ENCODE results near the gene POLR3E. TPM values are rescaled to one million over a fixed set of nuclear protein-coding genes. Genes with fewer than 3 reads are reported as not detected.

POLR3E gene
- total and polyA plus RNA-seq, 2 donors (not counting 3 experiments of a cell fraction or from before 2014, with no cell fraction given) = 48.3 to 62.2 TPM

- H3K9me3 ChIP-seq (replicated peaks; ENCODE audit: control insufficient read depth, insufficient read depth, low read length) = no peaks in the 10 kb centered on the region
- H4K20me1 ChIP-seq (replicated peaks; ENCODE audit: control insufficient read depth, extremely low read depth, insufficient read depth, low read length) = no peaks in the 10 kb centered on the region
- no peak overlapping the region for H3K27ac ChIP-seq (ENCODE audit: insufficient read depth, low read depth, low read length)
- no peak overlapping the region for H3K9ac ChIP-seq (replicated peaks; ENCODE audit: extremely low read depth, insufficient read depth, low read length)
- dilution Hi-C loops (cut with MboI; ENCODE audit: extremely low pct_ligation_motif_present, low sequenced_read_pairs) = no loop called here
- no peaks in the 10 kb centered on the region for H3K9me1 ChIP-seq (replicated peaks; ENCODE audit: control insufficient read depth, extremely low read depth, insufficient read depth, low read length)
- no peak for TF ChIP-seq CTCF (IDR thresholded peaks at IDR 0.05; ENCODE audit: extremely low read depth in 1 of 2, insufficient read depth in 1 of 2, low read depth in 1 of 2, low read length in 2 of 2)
- TF ChIP-seq POLR2A (IDR thresholded peaks at IDR 0.05; ENCODE audit: low read depth, low read length) = no peak
- no peak for TF ChIP-seq GATA2 (IDR thresholded peaks at IDR 0.05; ENCODE audit: insufficient read depth, insufficient read length, low read depth, low read length)
- TF ChIP-seq MAX (IDR thresholded peaks at IDR 0.05; ENCODE audit: insufficient read depth, insufficient read length) = no peak
- no peak overlapping the region for H3K4me2 ChIP-seq (ENCODE audit: insufficient read depth, low read length)
- BruUV-seq (replicated peaks) = no TSS peak
- intact Hi-C loops (cut with micrococcal nuclease) = loop anchor here (5.0 to 10.0 kb wide), 2 partner anchors 351 to 1167 kb away; partner anchors contain the start of gene LDAF1
- peaks cover 14% of the 10 kb centered on the region for H3K4me1 ChIP-seq (ENCODE audit: control insufficient read depth, extremely low read depth, insufficient read depth, low read length)
- no peak for DNase-seq (ENCODE audit: low read depth, low spot score)
- no peak for FAIRE-seq
- ChIA-PET CTCF (no interaction called here), POLR2A (no interaction called here)
- H2AFZ ChIP-seq (ENCODE audit: low read depth, low read length) = no peak overlapping the region
- no peaks in the 10 kb centered on the region for H3K27me3 ChIP-seq (ENCODE audit: control insufficient read depth in 2 of 2, insufficient read depth in 2 of 2, low read length in 2 of 2)
- peaks cover 6% of the 10 kb centered on the region for H3K79me2 ChIP-seq (ENCODE audit: control insufficient read depth, insufficient read depth, low read length)
- H3K4me3 ChIP-seq (replicated peaks in 1 of 3; ENCODE audit: insufficient read depth in 1 of 3, low read depth in 1 of 3, low read length in 3 of 3) = no peak overlapping the region
- H3K36me3 ChIP-seq (ENCODE audit: control insufficient read depth in 2 of 2, extremely low read depth in 1 of 2, insufficient read depth in 2 of 2, low read length in 2 of 2) = peaks cover 2 to 48% of the 10 kb centered on the region in 2 experiments
These were observed 27.0 kb downstream of the POLR3E start for GRCh38 chr16:22323959-22324786.
